Mucosa of descending colon (tissue), 3 donors: ENCODE data around the gene ZFAND3. TPM values are rescaled to one million over a fixed set of nuclear protein-coding genes. Genes with fewer than 3 reads are reported as not detected.

ENCODE experiments used
- ATAC-seq: fragments of 200-7000 bp; cut with Tn5 transposase; one replicate; pipeline ENCODE4 v1.9.1; 2020; ENCODE audit warnings: mild to moderate bottlenecking, moderate library complexity
- DNase-seq, 3 donors: peaks; one replicate each; pipeline ENCODE4 v3.0.0-alpha.2; 2020
- H3K36me3 ChIP-seq: fragments of 200-600 bp; one replicate; pipeline ENCODE4 v1.8.0; 2021; ENCODE audit warnings: low read depth, mild to moderate bottlenecking
- H3K4me1 ChIP-seq: fragments of 200-600 bp; one replicate; pipeline ENCODE4 v1.8.0; 2021; ENCODE audit warnings: low read depth, mild to moderate bottlenecking
- H3K4me3 ChIP-seq: fragments of 200-600 bp; one replicate; pipeline ENCODE4 v1.8.0; 2021; ENCODE audit warnings: mild to moderate bottlenecking
- H3K9me3 ChIP-seq: fragments of 200-600 bp; one replicate; pipeline ENCODE4 v1.8.0; 2021; ENCODE audit warnings: mild to moderate bottlenecking
- CTCF ChIP-seq: fragments of 200-600 bp; IDR thresholded peaks from one replicate; pipeline ENCODE4 v1.8.0; 2022; ENCODE audit warnings: antibody characterized with exemption, mild to moderate bottlenecking
- intact Hi-C, 2 donors: fragments of 100-400 bp; cut with DNase I in 1 of 2; cut with micrococcal nuclease in 1 of 2; formaldehyde crosslinking; loops; one replicate each; pipeline versions ENCODE4 v1.11.0 to v1.11.1; 2022; cut with DNase I, micrococcal nuclease
- total RNA-seq, 3 donors: library from RNA; stranded (reverse); fragmentation: NEBNext Ultra II Directional in 2 of 3; extraction: Animal tissue kit (Norgen Biotek cat#: 25700) in 2 of 3; gene quantifications; one replicate each; pipeline versions ENCODE4 v1.2.1 to v1.2.4, GENCODE V29; 2021 to 2023
- donor health status: DM: no; HTN: no; CAD: no; lungs with moderate emphysema.
- donor health status: DM: no; HTN: no; CAD: no.
- donor health status: DM: no; HTN: yes; CAD: no.

Gene ZFAND3
- total RNA-seq, 3 donors from 2014 or later, result 63.9 to 84.0 (median 82.2) TPM

- intact Hi-C loops, result no loop called here
- TF ChIP-seq CTCF, result no peak
- Histone ChIP-seq H3K4me1 (peaks cover 7% of the 10 kb centered on the region), H3K36me3 (no peaks in the 10 kb centered on the region), H3K9me3 (no peaks in the 10 kb centered on the region), H3K4me3 (no peak overlapping the region)
- no peak for ATAC-seq
- DNase-seq, result no peak
These were observed 164.4 kb downstream of the ZFAND3 start for GRCh38 chr6:37983720-37984501.

DNA sequence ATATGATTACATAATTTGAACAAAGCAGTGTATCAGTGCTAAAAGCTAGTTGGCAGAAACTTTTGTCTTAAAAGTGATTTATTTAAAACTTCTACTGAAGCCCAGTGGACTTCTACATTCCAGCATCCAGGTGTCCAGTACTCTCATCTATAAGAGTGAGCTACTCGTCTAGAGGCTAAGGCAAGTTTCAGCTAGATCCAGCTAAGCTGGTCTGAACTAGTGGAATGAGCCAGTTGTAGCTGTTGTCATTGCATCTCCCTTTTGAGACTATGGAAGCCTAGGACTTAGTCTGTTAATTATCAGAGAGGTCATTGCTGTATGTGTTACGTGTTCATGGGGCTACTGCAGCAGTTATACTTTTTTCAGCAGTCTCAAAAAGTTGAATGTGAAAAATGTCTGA lies 165.1 kb downstream of the ZFAND3 start:
- Histone ChIP-seq H3K9me3 (no peaks in the 10 kb centered on the region), H3K36me3 (no peaks in the 10 kb centered on the region), H3K4me3 (no peak overlapping the region), H3K4me1 (peaks cover 7% of the 10 kb centered on the region)
- DNase-seq (no peak), ATAC-seq (no peak)
- intact Hi-C loops, result no loop called here
- no peak for TF ChIP-seq CTCF

DNA sequence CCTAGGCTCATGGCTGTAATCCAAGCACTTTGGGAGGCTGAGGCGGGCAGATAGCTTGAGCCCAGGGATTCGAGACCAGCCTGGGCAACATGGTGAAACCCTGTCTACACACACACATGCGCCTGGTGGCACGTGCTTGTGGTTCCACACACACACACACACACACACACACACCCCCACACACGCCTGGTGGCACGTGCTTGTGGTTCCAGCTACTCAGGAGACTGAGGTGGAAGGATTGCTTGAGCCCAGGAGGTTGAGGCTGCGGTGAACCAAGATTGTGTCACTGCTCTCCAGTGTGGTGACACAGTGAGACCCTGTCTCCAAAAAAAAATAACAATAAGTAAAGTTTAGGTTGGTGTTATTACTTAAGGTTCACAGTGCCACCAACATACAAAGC lies 165.8 kb downstream of the ZFAND3 start:
- ATAC-seq (no peak), DNase-seq (no peak)
- Histone ChIP-seq H3K36me3 (no peaks in the 10 kb centered on the region), H3K4me1 (peaks cover 7% of the 10 kb centered on the region), H3K9me3 (no peaks in the 10 kb centered on the region), H3K4me3 (no peak overlapping the region)
- intact Hi-C loops, result no loop called here
- no peak for TF ChIP-seq CTCF

- peaks cover 7% of the 10 kb centered on the region for H3K4me1 ChIP-seq
- H3K4me3 ChIP-seq, result no peak overlapping the region
- no peak for TF ChIP-seq CTCF
- no peak for ATAC-seq
- no peak for DNase-seq
- no peaks in the 10 kb centered on the region for H3K36me3 ChIP-seq
- no peaks in the 10 kb centered on the region for H3K9me3 ChIP-seq
- intact Hi-C loops, result no loop called here
These were observed 167.5 kb downstream of the ZFAND3 start for GRCh38 chr6:37987018-37987417.

GRCh38 chr6:37987559-37987958 lies 168.0 kb downstream of the ZFAND3 start:
- DNase-seq (no peak), ATAC-seq (no peak)
- Histone ChIP-seq H3K4me1 (peaks cover 7% of the 10 kb centered on the region), H3K4me3 (no peak overlapping the region), H3K9me3 (no peaks in the 10 kb centered on the region), H3K36me3 (no peaks in the 10 kb centered on the region)
- intact Hi-C loops, result no loop called here
- TF ChIP-seq CTCF, result no peak
